AG09319 (cell line): ENCODE measurements around the gene BCR.
"Not testable (repeated sequence)": the region's sequence is repeated elsewhere in the genome, so short reads cannot be mapped to it uniquely, and the experiment has no call there.

Experiments
- DNase-seq: peaks from one replicate; pipeline ENCODE4 v3.0.0-alpha.2; 2010; ENCODE audit warnings: low read depth; ENCODE audit errors: extremely low read depth
- CTCF ChIP-seq: IDR thresholded peaks from 2 replicates; pipeline ENCODE4 v1.5.1; 2011; ENCODE audit warnings: low read depth, mild to moderate bottlenecking, inconsistent platforms, low read length, moderate library complexity

BCR gene

GRCh38 chr22:23322497-23323080, 142.3 kb downstream of the BCR start:
- TF ChIP-seq CTCF, result peak; percentile 1; the same call in 1 of the 2 replicates
- DNase-seq, result not testable (repeated sequence)

GRCh38 chr22:23323960-23324688, 143.8 kb downstream of the BCR start:
- DNase-seq, result not testable (repeated sequence)

DNA sequence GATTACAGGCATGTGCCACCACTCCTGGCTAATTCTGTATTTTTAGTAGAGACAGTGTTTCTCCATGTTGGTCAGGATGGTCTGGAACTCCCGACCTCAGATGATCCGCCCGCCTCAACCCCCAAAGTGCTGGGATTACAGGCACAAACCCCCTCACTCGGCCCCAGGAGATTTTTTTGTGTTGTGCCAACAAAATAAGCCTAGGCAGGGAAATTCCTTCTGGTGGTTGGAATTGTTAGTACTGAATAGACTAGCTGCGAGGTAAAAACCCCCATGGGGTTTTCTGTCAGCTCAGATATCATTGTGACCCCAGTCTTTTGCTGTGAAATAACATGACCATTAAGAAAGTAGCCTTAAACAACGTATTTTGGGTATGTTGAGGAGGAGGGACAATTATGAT, 144.9 kb downstream of the BCR start:
- DNase-seq, result no peak
- no peak for TF ChIP-seq CTCF

DNA sequence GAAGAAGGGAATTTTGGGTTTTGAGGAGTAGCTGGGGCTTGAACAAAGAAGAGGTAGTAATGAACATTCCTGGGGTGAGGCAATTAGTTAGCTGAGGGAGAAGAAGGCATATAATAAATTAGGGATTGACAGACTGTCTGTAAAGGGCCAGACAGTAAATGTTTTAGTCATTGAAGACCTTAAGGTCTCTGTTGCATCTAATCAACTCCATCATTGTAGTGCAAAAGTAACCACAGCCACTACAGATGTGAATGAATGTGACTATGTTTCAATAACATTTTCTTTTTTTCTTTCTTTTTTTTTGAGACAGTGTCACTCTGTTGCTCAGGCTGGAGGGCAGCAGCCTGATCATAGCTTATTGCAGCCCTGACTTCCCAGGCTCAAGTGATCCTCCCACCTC, 153.5 kb downstream of the BCR start:
- DNase-seq, result not testable (repeated sequence)

DNA sequence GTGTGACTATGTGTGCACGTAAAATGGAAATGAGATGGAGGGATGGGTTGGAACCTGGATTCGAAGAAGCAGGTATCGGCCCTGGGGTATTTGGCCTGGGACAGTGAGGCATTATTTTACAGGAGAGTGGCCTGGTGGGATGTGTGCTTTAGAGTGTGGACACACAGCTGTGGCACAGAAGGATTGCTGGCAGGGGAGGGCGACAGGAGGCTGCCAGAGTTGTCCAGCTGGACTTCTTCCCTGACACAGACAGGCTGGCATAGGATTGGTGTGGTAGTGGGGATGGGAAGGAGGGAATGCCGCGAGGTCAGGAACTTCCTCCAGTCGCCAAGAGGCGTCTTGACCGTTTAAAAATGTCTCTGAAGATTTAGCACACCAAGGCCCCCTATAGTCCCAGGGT, 157.4 kb downstream of the BCR start:
- DNase-seq, result not testable (repeated sequence)

DNA sequence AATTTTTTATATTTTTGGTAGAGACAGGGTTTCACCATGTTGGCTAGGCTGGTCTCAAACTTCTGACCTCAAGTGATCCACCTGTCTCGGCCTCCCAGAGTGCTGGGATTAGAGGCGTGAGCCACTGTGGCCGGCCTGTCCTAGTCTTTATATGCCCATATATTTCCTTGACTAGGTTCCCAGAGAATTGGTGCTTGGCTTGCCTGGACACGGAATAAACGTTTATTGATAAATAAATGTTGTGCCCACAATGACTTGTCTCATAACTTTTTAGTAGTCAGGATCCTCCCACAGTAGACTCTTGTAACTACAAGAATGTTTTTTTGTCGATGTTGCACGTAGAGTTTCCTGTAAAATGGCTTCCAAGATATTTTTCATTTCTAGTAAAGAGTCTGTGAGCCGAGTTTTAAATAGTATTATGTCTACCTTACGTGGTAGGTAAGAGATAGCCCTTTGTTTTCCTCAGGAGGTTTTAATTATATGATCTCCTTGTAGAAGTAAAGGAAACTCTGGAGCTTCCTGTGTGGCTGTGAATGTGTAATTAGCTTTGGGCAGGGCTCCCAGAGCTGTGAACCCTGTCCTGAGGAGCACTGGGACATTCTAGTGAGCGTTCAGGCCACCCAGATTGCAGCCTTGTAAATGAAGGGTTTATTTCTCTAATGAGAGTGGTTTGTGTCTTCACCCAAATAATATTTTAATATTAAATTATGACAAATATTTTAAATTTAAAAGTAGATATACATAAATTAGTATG, 161.8 kb downstream of the BCR start:
- DNase-seq, result not testable (repeated sequence)

GRCh38 chr22:23351321-23351720, 171.0 kb downstream of the BCR start:
- TF ChIP-seq CTCF, result no peak
- no peak for DNase-seq

DNA sequence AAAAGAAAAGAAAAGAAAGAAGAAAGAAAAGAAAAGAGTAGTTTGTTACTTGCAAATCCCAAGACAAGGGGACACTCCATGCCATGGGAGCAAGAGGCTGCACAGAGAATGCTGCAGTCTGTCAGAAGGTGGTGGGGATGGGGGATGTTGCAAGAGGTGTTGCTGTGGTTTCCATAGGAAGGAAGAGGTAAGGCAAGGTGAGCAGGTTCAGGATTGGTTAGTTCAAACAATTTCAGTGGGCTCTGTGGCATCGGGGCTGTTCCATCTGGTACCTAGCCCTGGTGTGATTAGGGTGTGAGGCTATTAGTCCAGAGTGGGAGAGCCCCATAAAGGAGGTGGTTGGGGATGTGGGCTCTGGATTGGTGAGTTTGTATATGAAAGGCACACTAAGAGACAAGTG, 172.7 kb downstream of the BCR start:
- TF ChIP-seq CTCF, result no peak
- no peak for DNase-seq

DNA sequence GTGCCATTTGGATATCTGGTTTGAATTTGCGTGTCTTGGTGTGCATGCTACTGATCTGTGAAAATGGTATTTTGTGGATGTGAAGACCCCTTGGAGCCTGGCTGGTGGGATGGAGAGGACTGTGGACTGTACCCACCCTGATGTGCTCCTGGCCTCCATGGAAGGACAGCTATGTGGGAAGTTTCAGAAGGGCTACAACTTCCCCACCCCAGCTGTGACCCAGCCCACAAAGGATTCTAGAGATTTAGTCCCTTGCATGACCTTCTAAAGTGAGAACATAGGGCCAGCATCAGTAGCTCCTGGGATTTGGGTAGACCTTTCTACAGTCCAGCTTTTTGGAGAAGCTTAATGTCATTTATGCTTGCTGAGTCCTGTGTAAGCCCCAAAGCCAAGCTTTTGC, 173.4 kb downstream of the BCR start:
- no peak for DNase-seq
- TF ChIP-seq CTCF, result no peak
